ENCODE results near the gene CDH18. TPM values are rescaled to one million over a fixed set of nuclear protein-coding genes. Genes with fewer than 3 reads are reported as not detected.

The CDH18 gene
- total RNA-seq, 2 donors from 2014 or later = 1.2 TPM; not detected in 1

GRCh38 chr5:20030125-20030524 lies 42.1 kb upstream of the CDH18 start:
- TF ChIP-seq CTCF (IDR thresholded peaks at IDR 0.05) (no peak), POLR2AphosphoS5 (IDR thresholded peaks at IDR 0.05) (no peak), POLR2A (IDR thresholded peaks at IDR 0.05) (no peak)
- DNase-seq (ENCODE audit: low spot score) = no peak
- no peaks in the 10 kb centered on the region for H3K27me3 ChIP-seq (replicated peaks; ENCODE audit: insufficient read depth)
- H3K27ac ChIP-seq = no peak overlapping the region
- no peaks in the 10 kb centered on the region for H3K36me3 ChIP-seq
- H3K4me1 ChIP-seq (replicated peaks) = no peaks in the 10 kb centered on the region
- no peaks in the 10 kb centered on the region for H3K9me3 ChIP-seq
- intact Hi-C loops (cut with DNase I) = no loop called here
- H3K4me3 ChIP-seq = no peak overlapping the region

GRCh38 chr5:20029266-20029665 lies 41.3 kb upstream of the CDH18 start:
- Histone ChIP-seq H3K27ac (no peak overlapping the region), H3K9me3 (no peaks in the 10 kb centered on the region), H3K4me3 (no peak overlapping the region), H3K4me1 (replicated peaks) (no peaks in the 10 kb centered on the region), H3K36me3 (no peaks in the 10 kb centered on the region), H3K27me3 (replicated peaks; ENCODE audit: insufficient read depth) (no peaks in the 10 kb centered on the region)
- no peak for DNase-seq (ENCODE audit: low spot score)
- TF ChIP-seq CTCF (IDR thresholded peaks at IDR 0.05) (no peak), POLR2AphosphoS5 (IDR thresholded peaks at IDR 0.05) (no peak)
- 29% methylated on average over 3 of the region's 3 CpGs for whole genome bisulfite sequencing
- intact Hi-C loops (cut with DNase I) = no loop called here

- no peaks in the 10 kb centered on the region for H3K4me1 ChIP-seq (replicated peaks)
- no peaks in the 10 kb centered on the region for H3K27me3 ChIP-seq (replicated peaks; ENCODE audit: insufficient read depth)
- no peak overlapping the region for H3K27ac ChIP-seq
- DNase-seq (ENCODE audit: low spot score) = no peak
- no peak overlapping the region for H3K4me3 ChIP-seq
- no peaks in the 10 kb centered on the region for H3K36me3 ChIP-seq
- WGBS = 62% methylated on average over 6 of the region's 6 CpGs
- H3K9me3 ChIP-seq = no peaks in the 10 kb centered on the region
- intact Hi-C loops (cut with DNase I) = no loop called here
- TF ChIP-seq CTCF (IDR thresholded peaks at IDR 0.05) = no peak
- TF ChIP-seq POLR2A (IDR thresholded peaks at IDR 0.05) = no peak
- no peak for TF ChIP-seq POLR2AphosphoS5 (IDR thresholded peaks at IDR 0.05)
Measured at GRCh38 chr5:20028506-20028905, 40.5 kb upstream of the CDH18 start.

- Histone ChIP-seq H3K9me3 (no peaks in the 10 kb centered on the region), H3K36me3 (no peaks in the 10 kb centered on the region), H3K27me3 (replicated peaks; ENCODE audit: insufficient read depth) (no peaks in the 10 kb centered on the region), H3K4me1 (replicated peaks) (no peaks in the 10 kb centered on the region), H3K27ac (no peak overlapping the region), H3K4me3 (no peak overlapping the region)
- no peak for DNase-seq (ENCODE audit: low spot score)
- intact Hi-C loops (cut with DNase I) = no loop called here
- WGBS = 100% methylated on average over 1 of the region's 1 CpG
- TF ChIP-seq POLR2A (IDR thresholded peaks at IDR 0.05) (no peak), CTCF (IDR thresholded peaks at IDR 0.05) (no peak), POLR2AphosphoS5 (IDR thresholded peaks at IDR 0.05) (no peak)
Measured at GRCh38 chr5:20023686-20024180, 35.7 kb upstream of the CDH18 start.

- no peak for TF ChIP-seq CTCF (IDR thresholded peaks at IDR 0.05)
- no peak for TF ChIP-seq POLR2A (IDR thresholded peaks at IDR 0.05)
- no peak for TF ChIP-seq POLR2AphosphoS5 (IDR thresholded peaks at IDR 0.05)
- no peak for DNase-seq (ENCODE audit: low spot score)
- intact Hi-C loops (cut with DNase I) = no loop called here
- no peaks in the 10 kb centered on the region for H3K27me3 ChIP-seq (replicated peaks; ENCODE audit: insufficient read depth)
- H3K4me1 ChIP-seq (replicated peaks) = no peaks in the 10 kb centered on the region
- H3K4me3 ChIP-seq = no peak overlapping the region
- H3K27ac ChIP-seq = no peak overlapping the region
- WGBS = 51% methylated on average over 2 of the region's 2 CpGs
- H3K36me3 ChIP-seq = no peaks in the 10 kb centered on the region
- no peaks in the 10 kb centered on the region for H3K9me3 ChIP-seq
Measured at GRCh38 chr5:20020247-20020646, 32.2 kb upstream of the CDH18 start.
